ENCODE measurements around the gene CLINT1. TPM values are rescaled to one million over a fixed set of nuclear protein-coding genes. Genes with fewer than 3 reads are reported as not detected.

CLINT1 gene
- total and polyA plus RNA-seq, 2 experiments from 2014 or later: 56.2 to 56.7 TPM

DNA sequence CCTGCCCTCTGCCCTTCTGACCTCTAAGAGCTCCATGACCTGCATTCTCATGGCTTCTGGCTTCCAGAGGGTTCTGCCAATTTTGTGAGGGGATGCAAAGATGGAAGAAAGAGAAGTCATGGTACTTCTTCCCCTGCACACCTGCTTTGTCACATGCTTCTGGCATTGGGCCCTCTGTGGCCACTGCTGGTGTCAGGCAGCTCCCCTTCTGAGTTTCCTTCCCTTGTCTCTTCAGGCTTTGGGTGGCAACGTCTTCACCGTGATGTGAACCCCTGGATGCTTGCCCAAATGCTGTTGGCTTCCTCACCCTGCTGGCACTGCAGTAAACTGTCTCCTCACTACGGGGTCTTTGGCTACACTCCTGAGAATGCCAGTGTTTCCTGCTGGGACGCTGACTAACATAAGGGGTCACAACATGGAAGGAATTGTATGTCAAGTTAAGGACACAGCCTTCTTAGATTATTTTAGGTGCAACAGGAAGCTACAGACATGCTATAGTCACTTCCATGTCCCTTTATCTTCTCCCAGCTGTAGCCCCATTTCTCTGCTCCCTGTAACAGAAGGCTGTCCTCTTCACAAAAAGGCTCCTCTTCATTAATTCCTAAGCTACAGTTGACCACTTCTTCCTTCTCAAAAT lies 8.9 kb upstream of the CLINT1 start:
- no peak for TF ChIP-seq CTCF (IDR thresholded peaks at IDR 0.05; ENCODE audit: low read depth, low read length)
- Histone ChIP-seq H3K27me3 (no peaks in the 10 kb centered on the region), H3K4me3 (no peak overlapping the region), H3K36me3 (no peaks in the 10 kb centered on the region), H3K4me1 (ENCODE audit: low read depth) (no peaks in the 10 kb centered on the region), H3K27ac (no peak overlapping the region), H3K9me3 (ENCODE audit: low read depth) (no peaks in the 10 kb centered on the region)
- no peak for DNase-seq (ENCODE audit: low read depth in 1 of 2, low spot score in 1 of 2)

- Histone ChIP-seq H3K27ac (no peak overlapping the region), H3K4me1 (ENCODE audit: low read depth) (no peaks in the 10 kb centered on the region), H3K4me3 (no peak overlapping the region), H3K9me3 (ENCODE audit: low read depth) (no peaks in the 10 kb centered on the region), H3K36me3 (no peaks in the 10 kb centered on the region), H3K27me3 (no peaks in the 10 kb centered on the region)
- no peak for DNase-seq (ENCODE audit: low read depth in 1 of 2, low spot score in 1 of 2)
- TF ChIP-seq CTCF (IDR thresholded peaks at IDR 0.05; ENCODE audit: low read depth, low read length): no peak
Observed at GRCh38 chr5:157866536-157866935, 7.6 kb upstream of the CLINT1 start.

DNA sequence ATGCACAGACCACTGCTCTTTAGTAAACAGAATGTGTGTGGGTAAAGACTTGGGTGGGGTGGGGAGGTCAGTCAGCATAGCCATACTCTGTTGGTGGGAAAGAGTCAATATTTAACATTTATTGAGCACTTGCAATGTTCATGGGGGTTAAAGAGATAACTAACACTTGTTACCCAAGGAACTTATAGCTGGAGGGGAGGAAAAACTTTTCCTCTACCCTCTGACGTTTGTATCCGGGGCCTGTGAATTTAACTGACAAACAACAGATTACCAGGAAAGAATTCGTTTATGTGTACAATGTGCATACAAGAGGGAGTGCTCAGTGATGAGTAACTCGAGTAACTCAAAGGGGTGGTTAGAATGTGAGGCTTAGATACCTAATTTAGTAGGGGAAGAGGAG lies 6.8 kb upstream of the CLINT1 start:
- no peaks in the 10 kb centered on the region for H3K4me1 ChIP-seq (ENCODE audit: low read depth)
- no peak for DNase-seq (ENCODE audit: low read depth in 1 of 2, low spot score in 1 of 2)
- H3K27me3 ChIP-seq: no peaks in the 10 kb centered on the region
- no peak overlapping the region for H3K4me3 ChIP-seq
- H3K36me3 ChIP-seq: no peaks in the 10 kb centered on the region
- no peaks in the 10 kb centered on the region for H3K9me3 ChIP-seq (ENCODE audit: low read depth)
- no peak overlapping the region for H3K27ac ChIP-seq
- no peak for TF ChIP-seq CTCF (IDR thresholded peaks at IDR 0.05; ENCODE audit: low read depth, low read length)

- Histone ChIP-seq H3K27ac (no peak overlapping the region), H3K4me3 (no peak overlapping the region), H3K27me3 (no peaks in the 10 kb centered on the region), H3K36me3 (no peaks in the 10 kb centered on the region), H3K9me3 (ENCODE audit: low read depth) (no peaks in the 10 kb centered on the region), H3K4me1 (ENCODE audit: low read depth) (no peaks in the 10 kb centered on the region)
- no peak for DNase-seq (ENCODE audit: low read depth in 1 of 2, low spot score in 1 of 2)
- no peak for TF ChIP-seq CTCF (IDR thresholded peaks at IDR 0.05; ENCODE audit: low read depth, low read length)
Observed at GRCh38 chr5:157864067-157864466, 5.1 kb upstream of the CLINT1 start.

DNA sequence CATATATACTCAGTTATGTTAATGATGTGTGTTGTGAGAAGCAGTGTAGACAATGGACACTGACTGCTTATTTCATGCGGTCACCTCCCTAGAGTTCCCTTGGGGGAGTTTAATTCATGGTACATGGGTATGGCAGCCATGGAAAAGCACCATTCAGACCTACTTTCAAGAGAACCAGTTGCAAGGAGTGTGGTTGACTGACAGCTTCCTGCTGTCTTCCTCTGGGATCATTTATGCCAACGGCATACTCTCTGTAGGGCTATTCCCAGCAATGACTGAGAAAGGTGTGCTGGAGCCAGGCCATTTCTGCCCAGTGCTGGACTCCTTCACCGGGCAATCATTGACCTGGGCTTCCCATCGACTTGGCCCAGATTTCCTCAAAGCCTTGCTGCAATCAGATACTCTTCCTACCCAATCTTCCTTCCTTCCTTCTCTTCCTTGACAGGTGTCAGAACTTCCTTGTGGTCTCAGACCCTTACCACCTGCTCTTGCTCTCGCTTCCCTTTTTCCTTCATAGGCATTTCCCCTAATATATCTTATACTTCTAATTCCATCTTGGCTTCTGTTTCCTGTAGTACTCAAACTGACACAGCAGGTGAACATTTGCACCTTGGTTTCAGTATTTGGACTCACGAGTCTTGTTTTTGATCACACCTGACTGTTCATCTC lies 3.4 kb upstream of the CLINT1 start:
- Histone ChIP-seq H3K36me3 (no peaks in the 10 kb centered on the region), H3K27ac (no peak overlapping the region), H3K27me3 (no peaks in the 10 kb centered on the region), H3K4me3 (no peak overlapping the region), H3K9me3 (ENCODE audit: low read depth) (no peaks in the 10 kb centered on the region), H3K4me1 (ENCODE audit: low read depth) (peaks cover 5% of the 10 kb centered on the region)
- no peak for DNase-seq (ENCODE audit: low read depth in 1 of 2, low spot score in 1 of 2)
- TF ChIP-seq CTCF (IDR thresholded peaks at IDR 0.05; ENCODE audit: low read depth, low read length): no peak
